Transverse colon (tissue), 4 donors: Measurements from ENCODE around the gene SUGCT.
"Not testable (repeated sequence)": the region's sequence is repeated elsewhere in the genome, so short reads cannot be mapped to it uniquely, and the experiment has no call there.

Experiments
- CTCF ChIP-seq, 5 experiments: fragments of 200-600 bp in 3 of 5; fragments of 450-650 bp in 2 of 5; sonication (generic) in 3 of 5; IDR thresholded peaks; 1 replicate in 2 of 5; 2 replicates in 3 of 5; pipeline ENCODE4 v1.5.1; 2016 to 2017; ENCODE audit warnings: antibody characterized with exemption in 5 of 5, inconsistent platforms in 3 of 5, mild to moderate bottlenecking in 2 of 5, moderate library complexity in 1 of 5
- POLR2AphosphoS5 ChIP-seq, 3 donors: sonication (generic); formaldehyde crosslinking; IDR thresholded peaks; one replicate each; pipeline ENCODE4 v1.6.1; 2016; ENCODE audit warnings: antibody characterized with exemption in 3 of 3

DNA sequence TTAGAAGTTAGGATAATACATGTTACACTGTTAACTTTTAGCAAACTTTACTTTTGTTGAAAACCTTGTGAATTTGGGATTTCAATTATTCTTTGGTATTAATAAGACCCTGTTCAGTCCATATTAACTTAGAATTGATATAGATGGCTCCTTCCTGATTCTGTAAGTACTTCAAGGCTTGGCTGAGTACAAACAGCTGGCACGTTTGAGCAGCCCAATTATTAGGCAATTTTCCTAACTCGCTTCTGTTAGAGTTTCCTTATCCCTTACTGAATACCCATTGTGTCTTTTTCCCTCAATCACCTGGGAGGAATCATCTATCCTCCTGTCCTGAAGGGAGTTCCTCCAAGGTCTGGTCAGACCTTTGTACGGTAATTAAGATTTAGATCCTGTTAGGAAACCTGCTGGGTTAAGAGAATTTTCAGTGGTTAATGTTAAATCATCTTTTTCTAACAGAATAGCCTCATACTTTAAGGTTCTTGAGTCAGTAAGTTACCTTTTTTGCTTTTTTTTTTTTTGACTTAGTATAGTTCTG is 10.9 kb downstream of the SUGCT start:
- TF ChIP-seq CTCF, POLR2AphosphoS5 (IDR thresholded peaks at IDR 0.05): not testable (repeated sequence)
